ENCODE results near the gene GAL3ST2.
"Not testable (repeated sequence)": the region's sequence is repeated elsewhere in the genome, so short reads cannot be mapped to it uniquely, and the experiment has no call there.

The GAL3ST2 gene

GRCh38 chr2:241754042-241754441, 22.6 kb upstream of the GAL3ST2 start:
- Histone ChIP-seq H3K4me1 (no peaks in the 10 kb centered on the region), H3K9me3 (no peaks in the 10 kb centered on the region), H3K27me3 (no peaks in the 10 kb centered on the region), H3K4me3 (ENCODE audit: low read depth, low read length) (no peak overlapping the region), H3K36me3 (peaks cover 36% of the 10 kb centered on the region)
- no peak for TF ChIP-seq CTCF (IDR thresholded peaks at IDR 0.05; ENCODE audit: low read depth, low read length)
- DNase-seq: no peak

GRCh38 chr2:241755166-241755565, 21.5 kb upstream of the GAL3ST2 start:
- DNase-seq: no peak
- peaks cover 37% of the 10 kb centered on the region for H3K36me3 ChIP-seq
- no peak overlapping the region for H3K4me3 ChIP-seq (ENCODE audit: low read depth, low read length)
- TF ChIP-seq CTCF (IDR thresholded peaks at IDR 0.05; ENCODE audit: low read depth, low read length): no peak
- H3K27me3 ChIP-seq: no peaks in the 10 kb centered on the region
- no peaks in the 10 kb centered on the region for H3K9me3 ChIP-seq
- no peaks in the 10 kb centered on the region for H3K4me1 ChIP-seq

- no peaks in the 10 kb centered on the region for H3K9me3 ChIP-seq
- H3K36me3 ChIP-seq: peaks cover 35% of the 10 kb centered on the region
- no peak for TF ChIP-seq CTCF (IDR thresholded peaks at IDR 0.05; ENCODE audit: low read depth, low read length)
- DNase-seq: peak; percentile 13
- no peak overlapping the region for H3K4me3 ChIP-seq (ENCODE audit: low read depth, low read length)
- H3K27me3 ChIP-seq: no peaks in the 10 kb centered on the region
- H3K4me1 ChIP-seq: no peaks in the 10 kb centered on the region
These were observed 20.8 kb upstream of the GAL3ST2 start for GRCh38 chr2:241755777-241756176.

- H3K36me3 ChIP-seq: peaks cover 22% of the 10 kb centered on the region
- peaks cover 9% of the 10 kb centered on the region for H3K4me1 ChIP-seq
- H3K27me3 ChIP-seq: no peaks in the 10 kb centered on the region
- TF ChIP-seq CTCF (IDR thresholded peaks at IDR 0.05; ENCODE audit: low read depth, low read length): no peak
- DNase-seq: no peak
- no peak overlapping the region for H3K4me3 ChIP-seq (ENCODE audit: low read depth, low read length)
- H3K9me3 ChIP-seq: no peaks in the 10 kb centered on the region
These were observed 17.4 kb upstream of the GAL3ST2 start for GRCh38 chr2:241759067-241759807.

GRCh38 chr2:241759893-241760292, 16.7 kb upstream of the GAL3ST2 start:
- not testable (repeated sequence) for H3K27me3 ChIP-seq; H3K4me3 ChIP-seq (ENCODE audit: low read depth, low read length); DNase-seq; H3K9me3 ChIP-seq
- Histone ChIP-seq H3K4me1 (peaks cover 15% of the 10 kb centered on the region), H3K36me3 (peaks cover 22% of the 10 kb centered on the region)

GRCh38 chr2:241760301-241760771, 16.3 kb upstream of the GAL3ST2 start:
- DNase-seq: peak; percentile 14
- no peaks in the 10 kb centered on the region for H3K27me3 ChIP-seq
- peaks cover 17% of the 10 kb centered on the region for H3K4me1 ChIP-seq
- H3K4me3 ChIP-seq (ENCODE audit: low read depth, low read length): no peak overlapping the region
- no peaks in the 10 kb centered on the region for H3K9me3 ChIP-seq
- no peak for TF ChIP-seq CTCF (IDR thresholded peaks at IDR 0.05; ENCODE audit: low read depth, low read length)
- H3K36me3 ChIP-seq: peaks cover 22% of the 10 kb centered on the region
